Measurements from ENCODE around the gene IRX3.

DNA sequence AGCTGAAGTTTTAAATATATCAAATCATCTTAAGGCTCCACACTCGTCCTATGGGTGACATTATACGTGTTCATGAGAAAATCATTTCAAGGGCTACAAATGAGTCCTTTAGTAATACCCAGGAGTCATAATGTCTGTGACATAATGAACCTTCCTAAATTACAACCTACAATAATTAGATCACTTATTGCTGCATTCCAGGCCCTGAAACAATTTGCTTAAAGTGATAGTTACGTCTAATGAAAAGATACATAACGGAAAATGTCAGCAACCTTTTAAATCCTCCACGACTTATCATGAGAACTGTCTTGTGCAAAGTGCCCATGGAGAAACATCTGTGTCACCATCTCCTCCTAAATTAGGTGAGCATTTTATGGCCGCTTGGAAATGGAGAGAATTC lies 43.4 kb downstream of the IRX3 start:
- no peak for TF ChIP-seq POLR2A (IDR thresholded peaks at IDR 0.05)
- TF ChIP-seq, protein P1, sequence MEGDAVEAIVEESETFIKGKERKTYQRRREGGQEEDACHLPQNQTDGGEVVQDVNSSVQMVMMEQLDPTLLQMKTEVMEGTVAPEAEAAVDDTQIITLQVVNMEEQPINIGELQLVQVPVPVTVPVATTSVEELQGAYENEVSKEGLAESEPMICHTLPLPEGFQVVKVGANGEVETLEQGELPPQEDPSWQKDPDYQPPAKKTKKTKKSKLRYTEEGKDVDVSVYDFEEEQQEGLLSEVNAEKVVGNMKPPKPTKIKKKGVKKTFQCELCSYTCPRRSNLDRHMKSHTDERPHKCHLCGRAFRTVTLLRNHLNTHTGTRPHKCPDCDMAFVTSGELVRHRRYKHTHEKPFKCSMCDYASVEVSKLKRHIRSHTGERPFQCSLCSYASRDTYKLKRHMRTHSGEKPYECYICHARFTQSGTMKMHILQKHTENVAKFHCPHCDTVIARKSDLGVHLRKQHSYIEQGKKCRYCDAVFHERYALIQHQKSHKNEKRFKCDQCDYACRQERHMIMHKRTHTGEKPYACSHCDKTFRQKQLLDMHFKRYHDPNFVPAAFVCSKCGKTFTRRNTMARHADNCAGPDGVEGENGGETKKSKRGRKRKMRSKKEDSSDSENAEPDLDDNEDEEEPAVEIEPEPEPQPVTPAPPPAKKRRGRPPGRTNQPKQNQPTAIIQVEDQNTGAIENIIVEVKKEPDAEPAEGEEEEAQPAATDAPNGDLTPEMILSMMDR (IDR thresholded peaks at IDR 0.05) = no peak

Measured in right lobe of liver (tissue), 4 donors.